IMR-90 (cell line): ENCODE measurements around the gene CRB1. TPM values are rescaled to one million over a fixed set of nuclear protein-coding genes. Genes with fewer than 3 reads are reported as not detected.

Experiments
- ATAC-seq: fragments of 200-7000 bp; cut with Tn5 transposase; 2 replicates; pipeline ENCODE4 v1.9.1; 2020; ENCODE audit warnings: low read depth, mild to moderate bottlenecking, moderate library complexity
- BruUV-seq: library from RNA; stranded (reverse); fragments of 400-500 nt; replicated peaks from 2 replicates; lab custom pipeline; 2021; lab: Mats Ljungman, UMichigan
- CTCF ChIA-PET: fragments of 300-600 bp; formaldehyde crosslinking; extraction: SDS; loops from one replicate; lab custom pipeline; 2021; ENCODE audit warnings: antibody characterized with exemption; lab: Yijun Ruan, JAX
- POLR2A ChIA-PET: fragments of 300-600 bp; sonication (Branson Sonifier 250); formaldehyde crosslinking; loops from one replicate; lab custom pipeline; 2022; ENCODE audit warnings: antibody characterized with exemption; ENCODE audit not compliant: unreplicated experiment; lab: Charles Lee
- DNase-seq: peaks from one replicate; pipeline ENCODE4 v3.0.0; 2013
- H2AFZ ChIP-seq: replicated peaks from 2 replicates; pipeline ENCODE3; 2013; ENCODE audit warnings: low read length, mild to moderate bottlenecking; ENCODE audit not compliant: poor library complexity
- H2AK5ac ChIP-seq: 2 replicates; pipeline ENCODE4 v1.6.1; 2013; ENCODE audit warnings: low read depth, low read length, inconsistent platforms
- H2AK9ac ChIP-seq: replicated peaks from 2 replicates; pipeline ENCODE3; 2013; ENCODE audit warnings: mild to moderate bottlenecking, low read depth, low read length, moderate library complexity; ENCODE audit not compliant: poor library complexity
- H2BK120ac ChIP-seq: 2 replicates; pipeline ENCODE4 v1.6.1; 2013; ENCODE audit warnings: low read depth, low read length, inconsistent platforms
- H2BK15ac ChIP-seq: 3 replicates; pipeline ENCODE4 v1.6.1; 2013; ENCODE audit warnings: low read depth, low read length, inconsistent platforms
- H2BK20ac ChIP-seq: 2 replicates; pipeline ENCODE4 v1.6.1; 2013; ENCODE audit warnings: low read depth, mild to moderate bottlenecking, inconsistent platforms, low read length, moderate library complexity
- H2BK5ac ChIP-seq: 2 replicates; pipeline ENCODE4 v1.6.1; 2013; ENCODE audit warnings: mild to moderate bottlenecking, low read depth, low read length, inconsistent platforms; ENCODE audit not compliant: poor library complexity, severe bottlenecking
- H3K14ac ChIP-seq: replicated peaks from 2 replicates; pipeline ENCODE4 v1.6.1; 2013; ENCODE audit warnings: low read depth, low read length, inconsistent platforms
- H3K18ac ChIP-seq: 2 replicates; pipeline ENCODE4 v1.6.1; 2013; ENCODE audit warnings: low read depth, low read length, control low read depth
- H3K23ac ChIP-seq: 2 replicates; pipeline ENCODE4 v1.6.1; 2013; ENCODE audit warnings: low read depth, low read length, inconsistent platforms
- H3K27ac ChIP-seq: 2 replicates; pipeline ENCODE4 v1.5.1; 2013; ENCODE audit warnings: mild to moderate bottlenecking, control low read depth, low read length; ENCODE audit not compliant: insufficient read depth
- H3K27me3 ChIP-seq: 2 replicates; pipeline ENCODE4 v1.6.1; 2013; ENCODE audit warnings: low read length; ENCODE audit not compliant: control insufficient read depth, insufficient read depth
- H3K36me3 ChIP-seq: 2 replicates; pipeline ENCODE4 v1.6.1; 2013; ENCODE audit warnings: low read length, mixed read lengths; ENCODE audit not compliant: control insufficient read depth, insufficient read depth
- H3K4ac ChIP-seq: 2 replicates; pipeline ENCODE4 v1.6.1; 2013; ENCODE audit warnings: low read depth, low read length, inconsistent platforms
- H3K4me1 ChIP-seq: 2 replicates; pipeline ENCODE4 v1.6.1; 2013; ENCODE audit warnings: low read length, mixed read lengths; ENCODE audit not compliant: control insufficient read depth, insufficient read depth
- H3K4me2 ChIP-seq: 2 replicates; pipeline ENCODE4 v1.6.1; 2013; ENCODE audit warnings: low read depth, mild to moderate bottlenecking, control low read depth, low read length, moderate library complexity
- H3K4me3 ChIP-seq: 2 replicates; pipeline ENCODE4 v1.5.1; 2013; ENCODE audit warnings: low read depth, mild to moderate bottlenecking, control low read depth, low read length, moderate library complexity; ENCODE audit not compliant: insufficient read depth
- H3K56ac ChIP-seq: 2 replicates; pipeline ENCODE4 v1.6.1; 2013; ENCODE audit warnings: low read length, inconsistent platforms; ENCODE audit not compliant: insufficient read depth; ENCODE audit errors: extremely low read depth
- H3K79me1 ChIP-seq, 2 experiments: 2 replicates each; pipeline ENCODE4 v1.6.1; 2013; ENCODE audit warnings: low read length in 2 of 2, inconsistent platforms in 1 of 2, low read depth in 1 of 2
- H3K9ac ChIP-seq: 2 replicates; pipeline ENCODE4 v1.6.1; 2013; ENCODE audit warnings: low read depth, low read length, control low read depth
- H3K9me1 ChIP-seq: 2 replicates; pipeline ENCODE4 v1.6.1; 2013; ENCODE audit warnings: low read length, inconsistent platforms; ENCODE audit not compliant: insufficient read depth
- H3K9me3 ChIP-seq: 2 replicates; pipeline ENCODE4 v1.6.1; 2013; ENCODE audit warnings: low read length; ENCODE audit not compliant: control insufficient read depth, insufficient read depth
- H4K20me1 ChIP-seq: 2 replicates; pipeline ENCODE4 v1.6.1; 2013; ENCODE audit warnings: low read length, inconsistent platforms; ENCODE audit not compliant: insufficient read depth
- H4K5ac ChIP-seq: 2 replicates; pipeline ENCODE4 v1.6.1; 2013; ENCODE audit warnings: mild to moderate bottlenecking, low read depth, low read length, control low read depth
- H4K8ac ChIP-seq, 2 experiments: 2 replicates each; pipeline ENCODE4 v1.6.1; 2013; ENCODE audit warnings: low read depth in 2 of 2, low read length in 2 of 2, control low read depth in 1 of 2, inconsistent platforms in 1 of 2
- H4K91ac ChIP-seq: 2 replicates; pipeline ENCODE4 v1.6.1; 2013; ENCODE audit warnings: low read depth, low read length, inconsistent platforms; ENCODE audit not compliant: insufficient read depth
- MAFK ChIP-seq: IDR thresholded peaks from 2 replicates; pipeline ENCODE4 v1.6.1; 2012; ENCODE audit warnings: low read depth, low read length, improper control_type of control experiment
- MAZ ChIP-seq: IDR thresholded peaks from 2 replicates; pipeline ENCODE4 v1.6.1; 2012; ENCODE audit warnings: low read depth, mild to moderate bottlenecking, low read length, improper control_type of control experiment, moderate library complexity, borderline replicate concordance
- RAD21 ChIP-seq: IDR thresholded peaks from 2 replicates; pipeline ENCODE4 v1.6.1; 2012; ENCODE audit warnings: low read length, improper control_type of control experiment
- RCOR1 ChIP-seq: IDR thresholded peaks from 2 replicates; pipeline ENCODE4 v1.6.1; 2012; ENCODE audit warnings: mild to moderate bottlenecking, low read length, improper control_type of control experiment; ENCODE audit not compliant: insufficient replicate concordance
- SMC3 ChIP-seq: fragments of 150-350 bp; IDR thresholded peaks from 2 replicates; pipeline ENCODE4 v1.6.1; 2016; ENCODE audit warnings: low read depth, mild to moderate bottlenecking, antibody characterized with exemption, low read length, moderate library complexity
- WGBS, 2 experiments: methylation state at CpG; one replicate each; pipeline versions ENCODE4 v1.1.5 to v1.1.7; 2013; ENCODE audit warnings: missing lambda C conversion rate in 2 of 2; ENCODE audit not compliant: insufficient read length in 1 of 2; ENCODE audit errors: extremely low coverage in 2 of 2; 5-methylcytosine and 5-hydroxymethylcytosine counted together
- dilution Hi-C: fragments of 300-500 bp; cut with HindIII; formaldehyde crosslinking; loops from one replicate; pipeline ENCODE4 v1.14.3; 2018; ENCODE audit warnings: low sequenced_read_pairs; ENCODE audit not compliant: unreplicated experiment
- in situ Hi-C: fragments of 300-500 bp; cut with MboI; formaldehyde crosslinking; loops from 3 replicates; pipeline ENCODE4 v1.14.3; 2019; ENCODE audit warnings: low sequenced_read_pairs, inconsistent platforms, mixed read lengths
- intact Hi-C: fragments of 100-400 bp; cut with micrococcal nuclease; formaldehyde crosslinking; loops from 2 replicates; pipeline ENCODE4 v1.10.0; 2022
- polyA plus RNA-seq, 3 experiments: library from polyadenylated mRNA; depleted of rRNA; stranded (reverse); fragments of >200 nt; gene quantifications; 2 replicates each; pipeline ENCODE4 v1.2.3, GENCODE V29; 2012; ENCODE audit warnings: low replicate concordance in 1 of 3
- total RNA-seq: library from RNA; depleted of rRNA; stranded (reverse); fragments of >200 nt; gene quantifications from 2 replicates; pipeline ENCODE4 v1.2.3, GENCODE V29; 2012

The CRB1 gene
- total and polyA plus RNA-seq, 2 of the 4 experiments (the other 2 are of a cell fraction), result not detected

DNA sequence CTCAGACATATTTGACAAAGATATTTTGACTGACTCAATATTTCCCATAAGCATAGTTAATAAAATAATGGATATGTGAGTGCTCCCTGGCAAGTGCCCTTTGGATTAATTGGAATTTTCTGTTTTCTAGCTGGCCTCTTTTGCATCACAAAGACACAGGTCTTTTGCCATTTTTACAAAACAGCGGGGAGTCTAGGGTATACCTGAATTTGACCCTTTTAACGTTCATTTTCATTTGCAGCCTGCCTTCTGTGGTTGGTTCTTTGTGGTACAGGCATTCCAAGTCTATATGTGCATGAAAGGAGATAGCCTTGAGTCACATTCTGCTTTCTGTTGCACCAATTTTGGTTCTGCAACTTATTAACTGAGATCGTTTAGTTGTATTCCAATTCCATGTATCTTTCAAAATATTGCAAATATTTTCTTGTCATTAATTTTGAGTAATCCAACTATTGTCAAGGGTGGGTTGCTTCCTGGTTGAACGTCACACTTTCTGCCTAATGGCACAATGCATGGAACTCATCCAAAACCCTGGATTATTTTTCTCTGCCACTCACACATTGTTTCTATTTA, 171.7 kb downstream of the CRB1 start:
- BruUV-seq, result no TSS peak
- Histone ChIP-seq H4K20me1 (no peaks in the 10 kb centered on the region), H3K56ac (no peak overlapping the region), H2AK9ac (no peak overlapping the region), H3K4me1 (peaks cover 2% of the 10 kb centered on the region; the same call in 1 of the 2 replicates), H2AFZ (no peak overlapping the region), H4K91ac (no peak overlapping the region), H3K9me3 (no peaks in the 10 kb centered on the region), H2AK5ac (no peak overlapping the region), H4K8ac (no peak overlapping the region), H3K18ac (no peak overlapping the region), H2BK20ac (no peak overlapping the region), H3K4ac (no peak overlapping the region), H4K5ac (no peak overlapping the region), H3K4me3 (no peak overlapping the region), H3K27me3 (no peaks in the 10 kb centered on the region), H3K23ac (no peak overlapping the region), H2BK120ac (no peak overlapping the region), H3K36me3 (no peaks in the 10 kb centered on the region), H3K9me1 (no peaks in the 10 kb centered on the region), H3K4me2 (no peak overlapping the region), H3K27ac (no peak overlapping the region), H3K9ac (no peak overlapping the region), H2BK5ac (no peak overlapping the region), H3K79me1 (no peaks in the 10 kb centered on the region), H3K14ac (no peak overlapping the region), H2BK15ac (no peak overlapping the region)
- TF ChIP-seq RCOR1, result no peak
- no peak for TF ChIP-seq MAZ
- no peak for TF ChIP-seq MAFK
- TF ChIP-seq SMC3, result no peak
- TF ChIP-seq RAD21, result no peak
- 20% methylated on average over 1 of the region's 4 CpGs; no CpG with 5 or more reads in 1 of the 2 experiments for WGBS, 2 experiments
- ChIA-PET CTCF (no interaction called here), POLR2A (no interaction called here)
- no peak for DNase-seq
- no peak for ATAC-seq
- dilution Hi-C loops, result no loop called here
- intact Hi-C loops, result no loop called here
- in situ Hi-C loops, result no loop called here
